ENCODE data around the gene PCK2. TPM values are rescaled to one million over a fixed set of nuclear protein-coding genes. Genes with fewer than 3 reads are reported as not detected.

PCK2 gene
- total RNA-seq, 1 donor from 2014 or later: 64.2 TPM

GRCh38 chr14:24066496-24067132 is 27.5 kb upstream of the PCK2 start:
- H3K36me3 Mint-ChIP-seq (ENCODE audit: low read depth): no peaks in the 10 kb centered on the region
- H3K4me3 Mint-ChIP-seq: no peak overlapping the region
- peaks cover 11% of the 10 kb centered on the region for H3K4me1 Mint-ChIP-seq
- peaks cover 8% of the 10 kb centered on the region for H3K27me3 Mint-ChIP-seq
- H3K9me3 Mint-ChIP-seq: no peaks in the 10 kb centered on the region
- H3K27ac Mint-ChIP-seq: no peak overlapping the region
- DNase-seq: no peak
- intact Hi-C loops (cut with micrococcal nuclease): no loop called here

- Mint-ChIP-seq H3K36me3 (ENCODE audit: low read depth) (no peaks in the 10 kb centered on the region), H3K9me3 (no peaks in the 10 kb centered on the region), H3K4me3 (no peak overlapping the region), H3K4me1 (peaks cover 11% of the 10 kb centered on the region), H3K27me3 (peaks cover 8% of the 10 kb centered on the region), H3K27ac (no peak overlapping the region)
- no peak for DNase-seq
- intact Hi-C loops (cut with micrococcal nuclease): no loop called here
These were observed 26.7 kb upstream of the PCK2 start for GRCh38 chr14:24067133-24068082.

- Mint-ChIP-seq H3K36me3 (ENCODE audit: low read depth) (no peaks in the 10 kb centered on the region), H3K4me1 (peaks cover 11% of the 10 kb centered on the region), H3K27ac (no peak overlapping the region), H3K27me3 (peaks cover 8% of the 10 kb centered on the region), H3K4me3 (no peak overlapping the region), H3K9me3 (no peaks in the 10 kb centered on the region)
- intact Hi-C loops (cut with micrococcal nuclease): no loop called here
- DNase-seq: no peak
These were observed 25.2 kb upstream of the PCK2 start for GRCh38 chr14:24068711-24069410.

GRCh38 chr14:24069411-24069735 is 24.7 kb upstream of the PCK2 start:
- no peak overlapping the region for H3K27ac Mint-ChIP-seq
- no peaks in the 10 kb centered on the region for H3K9me3 Mint-ChIP-seq
- H3K27me3 Mint-ChIP-seq: peaks cover 8% of the 10 kb centered on the region
- H3K36me3 Mint-ChIP-seq (ENCODE audit: low read depth): no peaks in the 10 kb centered on the region
- intact Hi-C loops (cut with micrococcal nuclease): no loop called here
- no peak overlapping the region for H3K4me3 Mint-ChIP-seq
- H3K4me1 Mint-ChIP-seq: peaks cover 11% of the 10 kb centered on the region
- DNase-seq: no peak

GRCh38 chr14:24070285-24071143 is 23.6 kb upstream of the PCK2 start:
- DNase-seq: no peak
- H3K27ac Mint-ChIP-seq: peak overlapping the region; percentile 34

GRCh38 chr14:24071144-24071697 is 22.9 kb upstream of the PCK2 start, which contains the start of gene CPNE6:
CPNE6 (plus strand) TSS chr14:24071562; CDS start chr14:24072937, 1,375 bp downstream.
- Mint-ChIP-seq H3K27ac (peak within 1 kb of the TSS; percentile 34), H3K4me1 (peaks cover 20% of the 10 kb centered on the region), H3K4me3 (no peak within 1 kb of the TSS), H3K36me3 (ENCODE audit: low read depth) (no peaks in the 10 kb centered on the region), H3K9me3 (no peaks in the 10 kb centered on the region), H3K27me3 (peaks cover 8% of the 10 kb centered on the region)
- DNase-seq: no peak
- intact Hi-C loops (cut with micrococcal nuclease): loop anchor here (1.0 kb wide), 1 partner anchor 18 kb away; no protein-coding TSS in a partner anchor

More at GRCh38 chr14:24070285-24071143, 23.6 kb upstream of the PCK2 start:
- intact Hi-C loops (cut with micrococcal nuclease): loop anchor here (1.0 kb wide), 1 partner anchor 17 kb away; no protein-coding TSS in a partner anchor
- peaks cover 16% of the 10 kb centered on the region for H3K4me1 Mint-ChIP-seq
- no peaks in the 10 kb centered on the region for H3K9me3 Mint-ChIP-seq
- no peak overlapping the region for H3K4me3 Mint-ChIP-seq
- no peaks in the 10 kb centered on the region for H3K36me3 Mint-ChIP-seq (ENCODE audit: low read depth)
- H3K27me3 Mint-ChIP-seq: peaks cover 8% of the 10 kb centered on the region

- no peaks in the 10 kb centered on the region for H3K9me3 Mint-ChIP-seq
- H3K4me1 Mint-ChIP-seq: peaks cover 20% of the 10 kb centered on the region
- DNase-seq: no peak
- H3K36me3 Mint-ChIP-seq (ENCODE audit: low read depth): no peaks in the 10 kb centered on the region
- intact Hi-C loops (cut with micrococcal nuclease): loop anchor here (1.0 kb wide), 1 partner anchor 19 kb away; no protein-coding TSS in a partner anchor
- peaks cover 6% of the 10 kb centered on the region for H3K27me3 Mint-ChIP-seq
- no peak overlapping the region for H3K4me3 Mint-ChIP-seq
- no peak overlapping the region for H3K27ac Mint-ChIP-seq
These were observed 22.2 kb upstream of the PCK2 start for GRCh38 chr14:24071836-24072430.

GRCh38 chr14:24072436-24072835 is 21.7 kb upstream of the PCK2 start:
- H3K27me3 Mint-ChIP-seq: peaks cover 5% of the 10 kb centered on the region
- intact Hi-C loops (cut with micrococcal nuclease): no loop called here
- H3K9me3 Mint-ChIP-seq: no peaks in the 10 kb centered on the region
- H3K4me3 Mint-ChIP-seq: no peak overlapping the region
- no peak overlapping the region for H3K27ac Mint-ChIP-seq
- H3K4me1 Mint-ChIP-seq: peaks cover 20% of the 10 kb centered on the region
- DNase-seq: no peak
- no peaks in the 10 kb centered on the region for H3K36me3 Mint-ChIP-seq (ENCODE audit: low read depth)

GRCh38 chr14:24072881-24073877 is 20.9 kb upstream of the PCK2 start:
- Mint-ChIP-seq H3K9me3 (no peaks in the 10 kb centered on the region), H3K27me3 (peaks cover 3% of the 10 kb centered on the region), H3K4me1 (peaks cover 20% of the 10 kb centered on the region), H3K4me3 (no peak overlapping the region), H3K36me3 (ENCODE audit: low read depth) (no peaks in the 10 kb centered on the region), H3K27ac (no peak overlapping the region)
- DNase-seq: no peak
- intact Hi-C loops (cut with micrococcal nuclease): no loop called here

- Mint-ChIP-seq H3K4me3 (no peak overlapping the region), H3K9me3 (no peaks in the 10 kb centered on the region), H3K4me1 (peaks cover 21% of the 10 kb centered on the region), H3K27ac (no peak overlapping the region), H3K36me3 (ENCODE audit: low read depth) (no peaks in the 10 kb centered on the region), H3K27me3 (peaks cover 3% of the 10 kb centered on the region)
- intact Hi-C loops (cut with micrococcal nuclease): no loop called here
- no peak for DNase-seq
These were observed 19.3 kb upstream of the PCK2 start for GRCh38 chr14:24074625-24075484.

Data from activated CD4-positive, alpha-beta T cell treated with anti-CD3 and anti-CD28 coated beads, Interleukin-2, amount 10 ng/mL, durations not matched to agents 24 days and 14 days (primary cell).